HL-60 (cell line): Measurements from ENCODE around the gene IFIT1B.

Experiments
- DNase-seq, 2 experiments: peaks; one replicate each; pipeline ENCODE4 v3.0.0-alpha.2; 2010 to 2020; ENCODE audit warnings: low read depth in 1 of 2, low spot score in 1 of 2
- H3K27ac ChIP-seq: fragments of 250-450 bp; sonication (Bioruptor Pico); replicated peaks from 2 replicates; pipeline ENCODE4 v1.5.1; 2020; ENCODE audit warnings: mild to moderate bottlenecking, moderate library complexity
- H3K27me3 ChIP-seq: fragments of 250-450 bp; sonication (Bioruptor Pico); 2 replicates; pipeline ENCODE4 v1.5.1; 2021; ENCODE audit warnings: mild to moderate bottlenecking, moderate library complexity; ENCODE audit not compliant: insufficient read depth, poor library complexity, severe bottlenecking
- H3K4me3 ChIP-seq: replicated peaks from 2 replicates; pipeline ENCODE4 v1.5.1; 2011; ENCODE audit warnings: mild to moderate bottlenecking, control low read depth, low read length; ENCODE audit not compliant: insufficient read depth
- GABPA ChIP-seq: IDR thresholded peaks from 2 replicates; pipeline ENCODE4 v1.6.1; 2012; ENCODE audit warnings: low read depth
- POLR2AphosphoS5 ChIP-seq: IDR thresholded peaks from 2 replicates; pipeline ENCODE4 v1.6.1; 2012; ENCODE audit warnings: low read depth
- SPI1 ChIP-seq: IDR thresholded peaks from 2 replicates; pipeline ENCODE4 v1.6.1; 2012; ENCODE audit warnings: low read depth, mild to moderate bottlenecking, borderline replicate concordance
- TF ChIP-seq, protein P1 (sequence below): IDR thresholded peaks from one replicate; pipeline ENCODE4 v1.5.1; 2011; ENCODE audit warnings: low read length, control low read depth, inconsistent platforms; ENCODE audit not compliant: insufficient read depth
- TF ChIP-seq, protein P2 (sequence below): IDR thresholded peaks from 2 replicates; pipeline ENCODE4 v1.6.1; 2012; ENCODE audit warnings: low read depth; ENCODE audit not compliant: insufficient replicate concordance

The IFIT1B gene

DNA sequence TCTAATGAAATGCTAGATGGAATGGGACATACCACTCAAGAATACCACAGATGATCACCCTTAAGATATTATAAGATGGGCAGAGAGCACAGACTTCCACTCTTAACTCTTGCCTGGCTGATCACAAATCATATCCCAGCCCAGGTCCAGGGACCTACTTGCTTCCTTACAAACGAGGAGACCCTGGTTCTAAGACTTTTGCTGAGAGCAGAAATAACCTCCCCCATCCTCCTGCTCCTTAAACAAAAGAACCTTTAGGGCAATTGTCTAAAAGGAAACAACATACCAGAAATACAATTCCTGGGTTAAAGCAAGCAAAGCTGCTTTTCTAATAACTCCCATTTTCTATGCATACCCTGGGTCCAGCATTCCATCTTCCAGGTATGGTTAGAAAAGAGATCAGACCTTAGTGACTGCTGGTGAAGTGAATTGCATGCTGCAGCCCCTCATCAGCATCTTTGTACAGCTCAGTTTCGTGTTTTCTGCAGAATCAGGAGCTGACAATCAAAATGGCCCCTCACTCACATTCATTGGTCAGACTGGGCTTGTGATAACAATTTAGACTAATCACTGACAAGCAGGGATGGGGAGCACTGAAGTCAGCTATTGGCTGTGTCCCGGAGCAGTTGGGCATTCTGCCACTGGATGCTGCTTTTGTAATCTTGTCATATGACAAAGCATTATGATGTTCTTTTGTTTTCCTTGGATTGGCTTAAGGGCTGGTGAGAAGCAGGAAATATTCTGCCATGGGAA, 35.5 kb upstream of the IFIT1B start:
- TF ChIP-seq, protein P1, sequence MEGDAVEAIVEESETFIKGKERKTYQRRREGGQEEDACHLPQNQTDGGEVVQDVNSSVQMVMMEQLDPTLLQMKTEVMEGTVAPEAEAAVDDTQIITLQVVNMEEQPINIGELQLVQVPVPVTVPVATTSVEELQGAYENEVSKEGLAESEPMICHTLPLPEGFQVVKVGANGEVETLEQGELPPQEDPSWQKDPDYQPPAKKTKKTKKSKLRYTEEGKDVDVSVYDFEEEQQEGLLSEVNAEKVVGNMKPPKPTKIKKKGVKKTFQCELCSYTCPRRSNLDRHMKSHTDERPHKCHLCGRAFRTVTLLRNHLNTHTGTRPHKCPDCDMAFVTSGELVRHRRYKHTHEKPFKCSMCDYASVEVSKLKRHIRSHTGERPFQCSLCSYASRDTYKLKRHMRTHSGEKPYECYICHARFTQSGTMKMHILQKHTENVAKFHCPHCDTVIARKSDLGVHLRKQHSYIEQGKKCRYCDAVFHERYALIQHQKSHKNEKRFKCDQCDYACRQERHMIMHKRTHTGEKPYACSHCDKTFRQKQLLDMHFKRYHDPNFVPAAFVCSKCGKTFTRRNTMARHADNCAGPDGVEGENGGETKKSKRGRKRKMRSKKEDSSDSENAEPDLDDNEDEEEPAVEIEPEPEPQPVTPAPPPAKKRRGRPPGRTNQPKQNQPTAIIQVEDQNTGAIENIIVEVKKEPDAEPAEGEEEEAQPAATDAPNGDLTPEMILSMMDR, result no peak
- TF ChIP-seq, protein P2, sequence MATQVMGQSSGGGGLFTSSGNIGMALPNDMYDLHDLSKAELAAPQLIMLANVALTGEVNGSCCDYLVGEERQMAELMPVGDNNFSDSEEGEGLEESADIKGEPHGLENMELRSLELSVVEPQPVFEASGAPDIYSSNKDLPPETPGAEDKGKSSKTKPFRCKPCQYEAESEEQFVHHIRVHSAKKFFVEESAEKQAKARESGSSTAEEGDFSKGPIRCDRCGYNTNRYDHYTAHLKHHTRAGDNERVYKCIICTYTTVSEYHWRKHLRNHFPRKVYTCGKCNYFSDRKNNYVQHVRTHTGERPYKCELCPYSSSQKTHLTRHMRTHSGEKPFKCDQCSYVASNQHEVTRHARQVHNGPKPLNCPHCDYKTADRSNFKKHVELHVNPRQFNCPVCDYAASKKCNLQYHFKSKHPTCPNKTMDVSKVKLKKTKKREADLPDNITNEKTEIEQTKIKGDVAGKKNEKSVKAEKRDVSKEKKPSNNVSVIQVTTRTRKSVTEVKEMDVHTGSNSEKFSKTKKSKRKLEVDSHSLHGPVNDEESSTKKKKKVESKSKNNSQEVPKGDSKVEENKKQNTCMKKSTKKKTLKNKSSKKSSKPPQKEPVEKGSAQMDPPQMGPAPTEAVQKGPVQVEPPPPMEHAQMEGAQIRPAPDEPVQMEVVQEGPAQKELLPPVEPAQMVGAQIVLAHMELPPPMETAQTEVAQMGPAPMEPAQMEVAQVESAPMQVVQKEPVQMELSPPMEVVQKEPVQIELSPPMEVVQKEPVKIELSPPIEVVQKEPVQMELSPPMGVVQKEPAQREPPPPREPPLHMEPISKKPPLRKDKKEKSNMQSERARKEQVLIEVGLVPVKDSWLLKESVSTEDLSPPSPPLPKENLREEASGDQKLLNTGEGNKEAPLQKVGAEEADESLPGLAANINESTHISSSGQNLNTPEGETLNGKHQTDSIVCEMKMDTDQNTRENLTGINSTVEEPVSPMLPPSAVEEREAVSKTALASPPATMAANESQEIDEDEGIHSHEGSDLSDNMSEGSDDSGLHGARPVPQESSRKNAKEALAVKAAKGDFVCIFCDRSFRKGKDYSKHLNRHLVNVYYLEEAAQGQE, result no peak
- TF ChIP-seq SPI1 (no peak), POLR2AphosphoS5 (no peak), GABPA (no peak)
- Histone ChIP-seq H3K27me3 (no peaks in the 10 kb centered on the region), H3K4me3 (no peak overlapping the region), H3K27ac (no peak overlapping the region)
- DNase-seq, result no peak

DNA sequence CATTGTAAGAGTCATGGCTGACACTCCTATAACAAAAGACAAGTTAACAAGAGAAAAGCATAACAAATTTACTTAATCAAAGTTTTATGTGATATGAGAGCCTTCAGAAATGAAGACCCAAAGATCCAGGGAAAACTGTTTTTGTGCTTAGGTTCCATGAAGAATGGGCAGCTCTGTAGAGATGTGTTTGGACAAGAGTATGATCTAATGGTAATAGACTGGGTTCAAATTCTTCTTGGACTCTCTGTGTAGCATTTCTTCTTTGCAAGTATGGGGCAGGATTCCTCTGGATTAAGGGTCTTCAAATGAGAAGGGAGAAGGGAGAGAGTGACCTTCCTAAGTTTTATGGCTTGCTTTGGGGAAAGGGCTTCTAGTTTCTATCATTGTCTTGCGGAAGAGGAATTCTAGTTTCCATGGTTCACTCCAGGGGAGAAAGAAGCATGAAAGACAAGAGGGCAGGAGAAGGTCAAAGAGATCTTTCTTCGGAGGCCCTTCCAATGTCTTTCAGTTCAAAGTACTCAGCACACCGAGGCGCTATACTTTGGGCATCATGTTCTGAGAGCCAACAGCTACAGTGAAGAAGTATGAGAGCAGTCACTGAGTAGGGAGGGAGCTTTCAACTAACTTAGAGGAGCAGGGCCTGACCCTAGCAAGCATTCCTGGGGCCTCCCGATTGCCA, 34.6 kb upstream of the IFIT1B start:
- no peak overlapping the region for H3K4me3 ChIP-seq
- TF ChIP-seq GABPA, result no peak
- TF ChIP-seq SPI1, result no peak
- TF ChIP-seq, protein P1, result no peak
- no peak for TF ChIP-seq POLR2AphosphoS5
- TF ChIP-seq, protein P2, result no peak
- no peak overlapping the region for H3K27ac ChIP-seq
- no peaks in the 10 kb centered on the region for H3K27me3 ChIP-seq
- DNase-seq, result no peak

DNA sequence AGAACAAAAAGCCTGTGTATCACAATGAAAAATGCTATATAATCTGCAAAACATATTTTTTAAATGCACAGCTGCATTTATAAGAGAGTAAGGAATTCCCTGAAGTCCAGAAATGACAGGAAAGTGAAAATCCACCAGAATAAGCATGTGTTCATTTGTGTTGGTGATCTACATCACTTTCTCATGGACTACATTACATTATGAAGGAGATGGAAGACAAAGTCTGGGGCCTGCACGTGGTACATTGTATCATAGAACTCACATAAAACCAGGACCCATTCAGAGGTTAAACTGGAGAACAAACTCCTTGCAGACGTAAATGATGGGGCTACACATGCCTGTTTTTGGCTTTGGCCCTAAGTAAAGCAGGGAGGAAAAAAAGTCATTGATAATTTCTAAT, 33.7 kb upstream of the IFIT1B start:
- Histone ChIP-seq H3K27ac (no peak overlapping the region), H3K4me3 (no peak overlapping the region), H3K27me3 (no peaks in the 10 kb centered on the region)
- TF ChIP-seq, protein P1, result no peak
- TF ChIP-seq GABPA, result no peak
- DNase-seq, result no peak
